ENCODE measurements around the gene DNLZ.

Gene DNLZ

DNA sequence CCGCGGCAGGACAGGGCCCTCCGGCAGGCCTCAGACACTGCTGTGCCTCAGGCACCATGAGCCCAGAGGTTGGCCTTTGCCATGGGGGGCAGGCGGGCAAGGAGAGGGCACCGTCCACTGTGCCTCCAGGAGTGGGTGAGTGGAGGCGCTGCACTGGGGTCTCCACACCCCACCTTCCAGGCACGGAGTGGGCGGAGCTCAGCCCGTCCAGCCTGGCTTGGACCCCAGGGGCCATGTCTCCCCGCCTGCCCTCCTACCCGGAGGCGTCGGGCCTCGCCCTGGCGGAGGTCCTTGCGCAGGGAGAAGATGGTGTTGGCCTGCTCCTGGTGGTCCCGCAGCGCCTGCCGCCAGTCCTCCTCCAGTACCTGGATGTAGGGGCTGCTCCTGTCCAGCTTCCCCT is 6.5 kb upstream of the DNLZ start:
- DNase-seq (ENCODE audit: low spot score), result no peak
- no peak overlapping the region for H3K4me3 ChIP-seq
- TF ChIP-seq, protein P1, sequence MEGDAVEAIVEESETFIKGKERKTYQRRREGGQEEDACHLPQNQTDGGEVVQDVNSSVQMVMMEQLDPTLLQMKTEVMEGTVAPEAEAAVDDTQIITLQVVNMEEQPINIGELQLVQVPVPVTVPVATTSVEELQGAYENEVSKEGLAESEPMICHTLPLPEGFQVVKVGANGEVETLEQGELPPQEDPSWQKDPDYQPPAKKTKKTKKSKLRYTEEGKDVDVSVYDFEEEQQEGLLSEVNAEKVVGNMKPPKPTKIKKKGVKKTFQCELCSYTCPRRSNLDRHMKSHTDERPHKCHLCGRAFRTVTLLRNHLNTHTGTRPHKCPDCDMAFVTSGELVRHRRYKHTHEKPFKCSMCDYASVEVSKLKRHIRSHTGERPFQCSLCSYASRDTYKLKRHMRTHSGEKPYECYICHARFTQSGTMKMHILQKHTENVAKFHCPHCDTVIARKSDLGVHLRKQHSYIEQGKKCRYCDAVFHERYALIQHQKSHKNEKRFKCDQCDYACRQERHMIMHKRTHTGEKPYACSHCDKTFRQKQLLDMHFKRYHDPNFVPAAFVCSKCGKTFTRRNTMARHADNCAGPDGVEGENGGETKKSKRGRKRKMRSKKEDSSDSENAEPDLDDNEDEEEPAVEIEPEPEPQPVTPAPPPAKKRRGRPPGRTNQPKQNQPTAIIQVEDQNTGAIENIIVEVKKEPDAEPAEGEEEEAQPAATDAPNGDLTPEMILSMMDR (IDR thresholded peaks at IDR 0.05), result no peak

DNA sequence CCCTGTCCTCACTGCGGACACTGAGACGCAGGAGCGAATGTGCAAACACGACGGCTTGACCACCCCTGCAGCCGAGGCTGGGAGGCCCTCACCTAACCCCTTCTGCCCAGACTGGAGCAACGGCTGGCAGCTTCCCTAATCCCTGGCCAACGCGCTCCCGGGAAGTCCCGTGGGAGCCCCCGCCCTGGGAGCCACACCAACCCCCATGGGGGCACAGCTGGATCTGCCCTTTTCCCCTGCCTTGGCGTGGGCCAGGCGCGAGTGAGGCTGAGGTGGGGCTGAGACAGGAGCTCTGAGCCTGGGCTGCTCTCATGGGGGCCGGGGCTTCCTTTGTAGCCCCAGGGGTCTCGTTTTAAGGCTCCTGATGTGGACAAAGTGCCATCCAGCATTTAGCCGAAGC is 4.6 kb upstream of the DNLZ start:
- Histone ChIP-seq H3K4me3 (no peak overlapping the region), H3K27ac (no peak overlapping the region)
- TF ChIP-seq, protein P1 (IDR thresholded peaks at IDR 0.05), result no peak
- DNase-seq (ENCODE audit: low spot score), result no peak

More for the DNA sequence above, 6.5 kb upstream of the DNLZ start:
- H3K27ac ChIP-seq, result no peak overlapping the region

DNA sequence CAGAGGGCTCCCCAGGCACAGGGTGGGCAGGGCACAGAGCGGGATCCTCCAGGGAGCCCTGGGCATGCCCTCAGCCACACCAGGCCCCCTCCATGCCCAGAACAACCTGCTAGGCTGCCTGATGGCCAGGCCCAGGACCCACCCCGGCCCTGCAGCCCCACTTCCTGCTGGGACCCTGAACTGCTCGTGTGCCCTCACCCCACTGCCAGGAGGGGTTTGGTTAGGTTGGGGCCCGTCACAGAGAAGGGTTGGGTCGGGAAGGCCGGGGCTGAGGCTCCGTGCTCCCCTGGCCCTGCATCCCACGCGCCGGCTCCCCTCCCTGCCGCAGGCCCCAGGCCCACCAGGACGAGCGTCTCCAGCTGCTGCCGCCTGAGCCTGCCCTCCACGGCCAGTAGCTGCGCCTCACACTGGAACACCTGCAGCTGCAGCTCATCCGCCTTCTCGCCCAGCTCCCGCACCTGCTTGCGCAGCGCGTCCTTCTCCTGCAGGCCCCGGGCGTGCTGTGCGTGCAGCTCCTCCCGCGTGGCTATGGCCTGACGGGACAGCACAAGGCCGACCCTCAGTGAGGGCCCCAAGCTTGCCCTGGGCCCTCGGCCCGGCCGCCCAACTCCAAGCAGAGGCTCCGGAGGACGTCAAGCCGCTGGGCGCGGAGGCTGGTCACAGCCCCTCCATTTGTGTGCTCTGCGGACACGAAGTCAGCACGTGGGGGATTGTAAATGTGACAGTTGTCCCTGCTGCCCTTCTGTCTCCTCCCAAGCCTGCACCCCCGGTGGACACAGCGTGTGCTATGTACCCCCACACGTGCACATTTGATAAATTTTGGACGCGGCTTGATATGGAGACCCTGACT is 4.0 kb upstream of the DNLZ start:
- TF ChIP-seq, protein P1 (IDR thresholded peaks at IDR 0.05), result no peak
- Histone ChIP-seq H3K27ac (no peak overlapping the region), H3K4me3 (no peak overlapping the region)
- DNase-seq (ENCODE audit: low spot score), result no peak

DNA sequence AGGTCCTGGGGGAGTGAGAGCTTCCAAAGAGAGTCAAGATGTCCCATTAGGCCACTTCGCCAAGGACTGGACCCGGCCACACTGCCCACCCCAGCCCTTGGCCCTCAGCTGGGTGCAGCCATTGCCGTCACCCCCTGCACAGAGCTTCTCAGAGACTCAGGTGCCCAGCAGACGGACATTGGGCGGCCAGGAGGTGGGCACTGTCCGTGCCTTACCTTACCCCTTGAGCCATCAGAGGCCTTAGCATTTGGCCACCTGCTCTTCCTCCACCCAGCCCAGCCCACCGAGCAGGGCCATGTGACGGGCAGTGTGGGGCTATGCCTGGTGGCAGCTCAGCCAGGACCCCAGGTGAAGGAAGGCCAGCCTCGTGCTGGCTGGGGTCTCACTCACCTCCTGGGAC is 3.3 kb upstream of the DNLZ start:
- TF ChIP-seq, protein P1 (IDR thresholded peaks at IDR 0.05), result no peak
- no peak for DNase-seq (ENCODE audit: low spot score)
- Histone ChIP-seq H3K27ac (no peak overlapping the region), H3K4me3 (no peak overlapping the region)

DNA sequence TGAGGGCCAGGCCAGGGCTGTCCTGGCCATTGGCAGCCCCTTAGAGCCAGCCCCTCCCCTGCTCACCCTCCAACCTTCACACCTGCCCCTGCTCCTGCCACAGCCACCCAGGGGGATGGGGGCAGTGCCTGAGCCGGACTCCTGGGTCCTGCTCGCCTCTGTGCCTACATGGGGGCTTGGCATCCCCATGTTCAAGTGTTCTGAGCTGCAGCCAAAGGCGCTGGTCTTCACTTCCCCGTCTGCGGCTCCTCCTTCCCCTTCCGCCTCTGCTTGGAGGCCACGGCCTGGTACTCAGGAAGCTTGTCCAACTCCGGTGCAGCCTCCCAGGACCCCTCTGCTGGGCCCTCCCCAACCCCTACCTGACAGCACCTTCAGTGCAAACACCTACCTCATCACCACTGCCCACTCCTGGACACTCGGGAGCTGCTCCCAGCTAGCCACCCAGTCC is 2.3 kb upstream of the DNLZ start:
- Histone ChIP-seq H3K27ac (no peak overlapping the region), H3K4me3 (no peak overlapping the region)
- no peak for DNase-seq (ENCODE audit: low spot score)
- TF ChIP-seq, protein P1 (IDR thresholded peaks at IDR 0.05), result no peak

DNA sequence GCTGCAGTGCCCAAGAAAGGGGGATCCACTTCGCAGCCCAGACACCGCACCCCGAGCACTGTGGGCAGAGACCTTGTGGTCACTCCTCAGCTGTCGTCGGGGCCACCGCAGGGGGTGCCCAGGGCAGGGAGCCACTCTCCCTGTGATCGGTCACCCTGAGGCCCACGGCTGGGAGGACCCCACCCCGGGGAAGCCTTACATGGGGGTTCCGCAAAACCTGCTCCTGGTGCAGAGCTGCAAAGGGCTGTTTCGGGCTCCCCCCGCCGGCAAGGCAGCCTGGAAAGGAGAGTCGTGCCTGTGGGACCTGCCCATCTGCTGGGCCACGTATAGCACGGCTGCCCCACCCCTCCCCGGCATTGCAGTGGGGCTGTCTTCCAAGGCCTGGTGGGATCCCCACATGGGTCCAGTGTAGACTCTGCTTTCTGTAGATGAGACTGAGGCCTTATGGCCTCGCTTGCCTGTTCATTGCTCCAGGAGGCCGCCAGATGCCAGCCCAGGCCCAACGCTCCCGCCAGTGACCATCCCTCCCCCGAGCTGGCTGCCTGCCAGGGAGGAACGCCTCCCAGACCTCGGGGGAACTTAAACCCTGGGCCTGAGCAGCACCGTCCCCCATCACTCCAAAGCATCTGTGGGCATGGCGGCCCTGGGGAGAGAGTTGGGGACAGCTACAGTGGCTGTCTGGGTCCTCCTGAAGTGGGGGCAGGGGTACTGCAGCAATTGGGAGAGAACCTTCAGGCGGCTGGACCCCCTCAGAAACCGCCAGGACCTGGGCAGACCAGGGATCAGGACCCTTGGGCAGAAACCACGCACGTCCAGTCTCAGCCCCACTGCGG is 1.6 kb upstream of the DNLZ start:
- DNase-seq (ENCODE audit: low spot score), result no peak
- H3K4me3 ChIP-seq, result no peak overlapping the region
- TF ChIP-seq, protein P1 (IDR thresholded peaks at IDR 0.05), result no peak
- H3K27ac ChIP-seq, result no peak overlapping the region

All from coronary artery (tissue), 2 donors.